GM18867 (cell line): Measurements from ENCODE around the gene PLPPR2.
"Not testable (repeated sequence)": the region's sequence is repeated elsewhere in the genome, so short reads cannot be mapped to it uniquely, and the experiment has no call there.

ENCODE experiments used
- ATAC-seq: cut with Tn5 transposase; IDR thresholded peaks from one replicate; pipeline ENCODE4 v1.9.1; 2021; ENCODE audit warnings: mild to moderate bottlenecking, moderate library complexity; ENCODE audit not compliant: unreplicated experiment

PLPPR2 gene

GRCh38 chr19:11390933-11391680, 35.9 kb downstream of the PLPPR2 start:
- no peak for ATAC-seq

- no peak for ATAC-seq
These were observed 41.9 kb downstream of the PLPPR2 start for GRCh38 chr19:11397089-11397610.

GRCh38 chr19:11399667-11400066, 44.4 kb downstream of the PLPPR2 start:
- ATAC-seq: no peak

- no peak for ATAC-seq
These were observed 45.6 kb downstream of the PLPPR2 start for GRCh38 chr19:11400798-11401197.

GRCh38 chr19:11401808-11402543, 46.7 kb downstream of the PLPPR2 start:
- ATAC-seq: no peak

GRCh38 chr19:11404588-11405222, 49.5 kb downstream of the PLPPR2 start:
- ATAC-seq: no peak

GRCh38 chr19:11405846-11406643, 50.8 kb downstream of the PLPPR2 start:
- ATAC-seq: no peak

- ATAC-seq: not testable (repeated sequence)
These were observed 51.5 kb downstream of the PLPPR2 start for GRCh38 chr19:11406703-11407236.

GRCh38 chr19:11408591-11408990, 53.4 kb downstream of the PLPPR2 start:
- no peak for ATAC-seq

- ATAC-seq: no peak
These were observed 55.5 kb downstream of the PLPPR2 start for GRCh38 chr19:11410682-11411081.

GRCh38 chr19:11414544-11414943, 59.3 kb downstream of the PLPPR2 start:
- no peak for ATAC-seq
